Muscle of leg (tissue), 11 donors: ENCODE results near the gene PRSS53. TPM values are rescaled to one million over a fixed set of nuclear protein-coding genes. Genes with fewer than 3 reads are reported as not detected.

Source experiments
- DNase-seq: peaks from one replicate; pipeline ENCODE4 v3.0.0; 2013
- H3K27ac ChIP-seq: one replicate; pipeline ENCODE4 v1.5.1; 2013; ENCODE audit warnings: mild to moderate bottlenecking, low read length, control low read depth
- H3K27me3 ChIP-seq: one replicate; pipeline ENCODE4 v1.6.1; 2013; ENCODE audit warnings: low read length; ENCODE audit not compliant: control insufficient read depth, insufficient read depth
- H3K36me3 ChIP-seq: one replicate; pipeline ENCODE4 v1.6.1; 2013; ENCODE audit warnings: low read length; ENCODE audit not compliant: control insufficient read depth, insufficient read depth
- H3K4me1 ChIP-seq: one replicate; pipeline ENCODE4 v1.6.1; 2013; ENCODE audit warnings: low read length; ENCODE audit not compliant: control insufficient read depth, insufficient read depth
- H3K4me3 ChIP-seq: one replicate; pipeline ENCODE4 v1.5.1; 2013; ENCODE audit warnings: low read length, control low read depth
- H3K9me3 ChIP-seq: replicated peaks from 2 replicates; pipeline ENCODE4 v1.6.1; 2013; ENCODE audit warnings: low read depth, low read length; ENCODE audit not compliant: control insufficient read depth
- WGBS: methylation state at CpG from one replicate; pipeline ENCODE4 v1.1.5; 2013; ENCODE audit warnings: missing lambda C conversion rate; ENCODE audit not compliant: insufficient coverage; 5-methylcytosine and 5-hydroxymethylcytosine counted together
- polyA plus RNA-seq, 8 donors: library from polyadenylated mRNA; unstranded; fragments of 120-200 nt; gene quantifications; one replicate each; pipeline versions ENCODE4 v1.2.1 to v1.2.3, GENCODE V29; 2013; ENCODE audit warnings: inconsistent platforms in 1 of 8, low replicate concordance in 1 of 8; ENCODE audit not compliant: insufficient read length in 8 of 8, insufficient read depth in 1 of 8
- total RNA-seq: library from RNA; stranded (reverse); fragments of 120-200 nt; gene quantifications from one replicate; pipeline ENCODE4 v1.2.4, GENCODE V29; 2013

PRSS53 gene
- total and polyA plus RNA-seq, 9 donors = 1.8 to 11.5 (median 4.8) TPM

DNA sequence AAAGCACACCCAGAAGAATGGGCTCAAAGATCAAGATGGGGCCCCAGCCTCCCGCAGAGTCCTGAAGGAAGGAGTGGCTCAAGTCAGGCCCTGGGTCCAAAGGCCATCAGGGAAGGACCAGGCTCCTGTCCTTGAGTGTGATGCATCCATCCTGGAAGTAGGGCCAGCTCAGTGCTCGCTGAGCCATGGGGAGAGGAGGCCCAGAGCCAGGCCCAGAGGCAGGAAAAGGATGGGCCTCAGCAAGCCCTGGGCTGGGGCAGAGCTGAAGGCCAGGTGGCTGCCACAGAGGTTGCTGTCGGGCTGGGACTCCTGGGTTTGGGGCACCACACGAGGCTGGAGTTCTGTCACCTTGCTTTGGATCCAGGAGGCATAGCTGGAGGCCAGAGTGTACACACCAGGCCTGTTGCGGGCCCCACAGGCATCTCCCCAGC lies 43.1 kb upstream of the PRSS53 start:
- 74% methylated on average over 4 of the region's 5 CpGs for WGBS
- no peak for DNase-seq
- Histone ChIP-seq H3K9me3 (no peaks in the 10 kb centered on the region), H3K4me3 (no peak overlapping the region), H3K4me1 (peaks cover 16% of the 10 kb centered on the region), H3K27me3 (peaks cover 2% of the 10 kb centered on the region), H3K36me3 (peaks cover 61% of the 10 kb centered on the region), H3K27ac (no peak overlapping the region)

DNA sequence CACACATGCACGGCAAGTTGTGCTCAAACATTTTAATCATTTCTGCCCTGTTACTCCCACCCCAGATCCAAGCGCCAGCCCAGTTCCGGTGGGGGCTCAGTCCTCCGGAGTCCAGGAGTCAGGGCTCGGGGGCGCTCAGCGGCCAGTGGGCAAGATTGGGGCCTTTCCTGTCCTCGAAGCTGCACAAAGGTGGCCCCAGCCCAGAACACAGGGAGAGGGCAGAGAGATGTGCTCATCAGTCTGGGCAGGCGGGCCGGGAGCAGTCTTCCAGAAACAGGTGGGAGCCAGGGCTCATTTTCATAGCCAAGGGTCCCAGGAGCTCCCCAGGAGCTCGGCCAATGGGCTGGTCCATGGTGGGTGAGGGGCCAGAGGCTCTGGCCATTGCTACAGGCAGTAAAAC lies 42.7 kb upstream of the PRSS53 start:
- Histone ChIP-seq H3K27me3 (peaks cover 2% of the 10 kb centered on the region), H3K27ac (no peak overlapping the region), H3K4me3 (no peak overlapping the region), H3K36me3 (peaks cover 63% of the 10 kb centered on the region), H3K9me3 (no peaks in the 10 kb centered on the region), H3K4me1 (peaks cover 16% of the 10 kb centered on the region)
- 77% methylated on average over 9 of the region's 11 CpGs for WGBS
- DNase-seq = no peak

DNA sequence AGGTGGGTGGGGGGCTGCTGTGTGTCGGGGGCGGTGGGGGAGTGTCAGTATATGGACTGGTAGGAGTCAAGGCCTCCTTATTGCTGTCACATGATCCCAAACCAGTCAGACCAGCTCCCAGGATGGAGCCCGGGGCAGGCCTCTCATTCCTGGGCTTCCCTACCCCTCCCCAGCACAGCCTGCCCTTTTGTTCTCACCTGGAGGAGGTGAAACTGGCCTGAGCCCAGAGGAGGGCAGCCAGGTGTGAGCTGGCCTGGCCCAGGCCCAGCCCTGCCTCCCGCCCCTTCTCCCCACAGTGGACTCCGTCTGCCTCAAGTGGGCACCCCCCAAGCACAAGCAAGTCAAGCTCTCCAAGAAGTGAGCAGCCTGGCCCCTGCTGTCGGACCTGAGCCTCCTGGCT lies 42.2 kb upstream of the PRSS53 start:
- Histone ChIP-seq H3K27me3 (peaks cover 2% of the 10 kb centered on the region), H3K27ac (no peak overlapping the region), H3K9me3 (no peaks in the 10 kb centered on the region), H3K36me3 (peaks cover 68% of the 10 kb centered on the region), H3K4me3 (no peak overlapping the region), H3K4me1 (peaks cover 16% of the 10 kb centered on the region)
- peak; percentile 4 for DNase-seq
- 20% methylated on average over 1 of the region's 6 CpGs for WGBS

DNA sequence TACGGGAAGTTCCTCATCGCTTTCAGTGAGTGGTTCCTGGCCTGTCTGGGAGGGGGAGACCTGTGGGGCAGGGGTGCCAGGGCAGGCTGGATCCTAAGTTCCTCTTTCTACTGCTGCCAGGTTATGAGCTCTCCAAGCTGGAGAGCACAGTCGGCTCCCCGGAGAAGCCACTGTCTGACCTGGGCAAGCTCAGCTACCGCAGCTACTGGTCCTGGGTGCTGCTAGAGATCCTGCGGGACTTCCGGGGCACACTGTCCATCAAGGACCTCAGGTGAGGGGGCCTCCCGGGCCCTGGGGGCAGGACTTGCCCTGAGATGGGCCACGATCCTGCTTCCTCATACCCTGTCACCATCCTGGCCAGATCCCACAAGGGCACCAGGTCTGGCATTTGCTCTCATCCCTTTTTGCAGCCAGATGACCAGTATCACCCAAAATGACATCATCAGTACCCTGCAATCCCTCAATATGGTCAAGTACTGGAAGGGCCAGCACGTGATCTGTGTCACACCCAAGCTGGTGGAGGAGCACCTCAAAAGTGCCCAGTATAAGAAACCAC lies 41.7 kb upstream of the PRSS53 start:
- H3K4me1 ChIP-seq = peaks cover 14% of the 10 kb centered on the region
- H3K4me3 ChIP-seq = no peak overlapping the region
- WGBS = 85% methylated on average over 9 of the region's 10 CpGs

DNA sequence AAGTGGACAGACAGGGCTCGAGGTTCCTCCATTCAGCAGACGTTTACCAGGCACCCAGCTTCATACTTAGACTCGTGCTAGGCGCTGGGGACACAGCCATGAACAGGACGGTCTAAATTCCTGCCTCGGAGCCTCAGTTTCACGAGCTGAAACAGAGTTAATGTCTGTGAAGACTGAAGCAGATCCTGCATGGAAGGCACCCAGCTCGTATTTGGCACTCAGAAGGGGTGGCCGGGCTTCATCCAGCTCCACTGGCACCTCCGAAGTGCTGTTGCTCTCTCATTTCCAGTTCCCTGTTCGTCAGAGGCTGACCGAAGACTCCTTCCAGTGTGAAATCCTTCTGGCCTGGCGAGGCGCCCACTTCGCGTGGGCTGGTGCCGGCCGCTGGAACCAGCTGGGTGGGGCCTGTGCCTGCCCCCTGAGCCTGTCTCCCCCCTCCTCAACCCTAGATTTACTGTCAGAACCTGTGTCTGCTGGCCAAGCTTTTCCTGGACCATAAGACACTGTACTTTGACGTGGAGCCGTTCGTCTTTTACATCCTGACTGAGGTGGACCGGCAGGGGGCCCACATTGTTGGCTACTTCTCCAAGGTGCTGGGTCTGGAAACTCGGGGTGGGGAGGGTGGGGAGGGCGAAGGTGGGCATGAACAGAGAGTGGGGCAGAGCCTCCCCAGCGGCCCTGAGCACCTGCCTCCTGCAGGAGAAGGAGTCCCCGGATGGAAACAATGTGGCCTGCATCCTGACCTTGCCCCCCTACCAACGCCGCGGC lies 41.0 kb upstream of the PRSS53 start:
- H3K36me3 ChIP-seq = peaks cover 77% of the 10 kb centered on the region
- H3K9me3 ChIP-seq = no peaks in the 10 kb centered on the region
- DNase-seq = peak; percentile 54
- H3K27me3 ChIP-seq = peaks cover under 1% of the 10 kb centered on the region
- H3K4me3 ChIP-seq = no peak overlapping the region
- peaks cover 9% of the 10 kb centered on the region for H3K4me1 ChIP-seq
- WGBS = 60% methylated on average over 29 of the region's 29 CpGs
- H3K27ac ChIP-seq = peak overlapping the region; percentile 78

More for the DNA sequence above, 41.7 kb upstream of the PRSS53 start:
- Histone ChIP-seq H3K27me3 (peaks cover 2% of the 10 kb centered on the region), H3K36me3 (peaks cover 73% of the 10 kb centered on the region), H3K9me3 (no peaks in the 10 kb centered on the region), H3K27ac (no peak overlapping the region)
- peak; percentile 9 for DNase-seq

DNA sequence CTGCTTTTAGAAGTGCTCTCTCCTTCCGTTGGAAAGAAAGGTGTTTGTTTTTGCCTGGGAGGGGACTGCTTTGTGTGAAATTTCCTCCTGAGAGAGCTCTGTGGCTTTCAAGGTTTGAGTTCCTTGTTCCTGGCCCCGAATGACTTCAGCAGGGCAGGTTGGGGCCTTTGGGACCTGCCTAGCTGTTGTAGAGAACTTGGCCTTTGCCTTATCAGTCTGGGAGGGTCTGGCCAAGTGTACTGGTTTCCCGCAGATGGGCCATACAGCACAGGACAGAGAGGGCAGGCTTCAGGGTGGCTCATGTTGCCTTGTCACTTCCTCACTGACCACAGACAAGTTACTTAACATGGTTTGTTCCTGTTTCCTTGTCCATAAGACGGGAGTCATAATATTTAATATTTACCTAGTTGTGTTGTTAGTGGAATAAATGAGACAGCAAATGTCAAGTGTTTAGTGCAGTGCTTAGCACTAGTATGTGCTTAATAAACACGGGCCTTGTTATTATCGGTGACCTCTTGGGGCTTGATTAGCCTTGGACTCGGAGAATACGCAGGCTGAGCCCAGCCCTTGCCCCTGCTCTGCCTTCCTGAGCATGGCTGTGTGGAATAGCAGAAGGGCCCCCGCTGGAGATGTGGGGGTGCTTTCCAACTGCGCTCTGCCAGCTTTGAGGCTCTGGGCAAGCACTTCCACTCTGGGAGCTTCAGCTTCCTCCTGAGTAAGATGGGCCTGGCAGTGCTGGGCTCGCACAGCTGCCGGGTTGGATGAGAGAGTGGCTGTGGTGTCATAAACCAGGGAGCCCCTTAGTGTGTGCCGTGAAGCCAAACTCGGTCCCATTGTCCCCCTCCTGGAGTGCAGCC lies 40.2 kb upstream of the PRSS53 start:
- peak; percentile 58 for DNase-seq
- no peaks in the 10 kb centered on the region for H3K27me3 ChIP-seq
- peak overlapping the region; percentile 78 for H3K27ac ChIP-seq
- 70% methylated on average over 8 of the region's 14 CpGs for WGBS
- H3K36me3 ChIP-seq = peaks cover 83% of the 10 kb centered on the region
- H3K4me1 ChIP-seq = peaks cover 3% of the 10 kb centered on the region
- no peak overlapping the region for H3K4me3 ChIP-seq
- H3K9me3 ChIP-seq = no peaks in the 10 kb centered on the region

DNA sequence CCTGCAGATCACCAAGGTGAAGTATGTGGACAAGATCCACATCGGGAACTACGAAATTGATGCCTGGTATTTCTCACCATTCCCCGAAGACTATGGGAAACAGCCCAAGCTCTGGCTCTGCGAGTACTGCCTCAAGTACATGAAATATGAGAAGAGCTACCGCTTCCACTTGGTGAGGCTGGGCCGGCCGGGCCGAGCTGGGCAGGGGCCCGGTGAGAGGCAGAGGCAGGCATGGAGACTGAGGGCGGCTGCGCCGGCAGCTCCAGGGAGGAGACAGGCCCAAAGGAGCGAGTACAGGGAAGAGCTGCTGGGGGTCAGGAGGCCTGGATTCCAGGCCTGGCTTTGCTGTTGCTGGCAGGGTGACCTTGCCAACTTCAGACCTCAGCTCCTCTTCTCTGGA lies 38.4 kb upstream of the PRSS53 start:
- 79% methylated on average over 13 of the region's 13 CpGs for WGBS
- DNase-seq = no peak
- Histone ChIP-seq H3K9me3 (no peaks in the 10 kb centered on the region), H3K36me3 (peaks cover 87% of the 10 kb centered on the region), H3K27ac (no peak overlapping the region), H3K27me3 (no peaks in the 10 kb centered on the region), H3K4me3 (no peak overlapping the region), H3K4me1 (no peaks in the 10 kb centered on the region)

DNA sequence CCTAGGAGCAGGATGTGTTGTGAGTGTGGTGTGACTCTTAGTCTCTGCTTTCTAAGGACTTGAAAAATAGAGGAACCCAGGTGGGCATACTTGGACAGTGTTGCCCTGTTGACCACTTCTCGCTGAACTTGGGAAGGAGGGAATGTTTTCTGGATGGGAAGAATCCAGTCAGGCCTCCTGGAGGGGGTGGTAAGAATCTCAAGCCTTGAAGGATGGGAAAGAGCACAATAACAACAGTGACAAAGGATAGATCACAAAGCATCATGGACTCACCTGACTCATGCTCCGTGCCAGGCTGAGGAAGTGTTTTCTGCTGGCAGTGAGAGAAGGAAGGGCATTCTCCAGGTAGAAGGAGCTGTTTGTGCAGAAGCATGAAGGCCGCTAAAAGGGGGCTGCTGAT lies 37.1 kb upstream of the PRSS53 start:
- Histone ChIP-seq H3K27me3 (no peaks in the 10 kb centered on the region), H3K36me3 (peaks cover 85% of the 10 kb centered on the region), H3K9me3 (no peaks in the 10 kb centered on the region), H3K27ac (no peak overlapping the region), H3K4me1 (no peaks in the 10 kb centered on the region), H3K4me3 (no peak overlapping the region)
- WGBS = 48% methylated on average over 2 of the region's 3 CpGs
- DNase-seq = no peak

DNA sequence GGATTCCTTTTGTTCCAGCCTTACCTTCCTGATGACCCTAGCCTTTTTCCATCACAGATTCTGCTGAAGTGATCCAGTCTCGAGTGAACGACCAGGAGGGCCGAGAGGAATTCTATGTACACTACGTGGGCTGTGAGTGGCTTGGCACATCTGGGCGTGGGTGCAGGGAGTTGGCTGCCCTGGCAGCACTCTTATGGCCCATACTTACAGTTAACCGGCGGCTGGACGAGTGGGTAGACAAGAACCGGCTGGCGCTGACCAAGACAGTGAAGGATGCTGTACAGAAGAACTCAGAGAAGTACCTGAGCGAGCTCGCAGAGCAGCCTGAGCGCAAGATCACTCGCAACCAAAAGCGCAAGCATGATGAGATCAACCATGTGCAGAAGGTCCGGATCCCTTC lies 31.4 kb upstream of the PRSS53 start:
- Histone ChIP-seq H3K36me3 (peaks cover 53% of the 10 kb centered on the region), H3K9me3 (no peaks in the 10 kb centered on the region), H3K4me3 (no peak overlapping the region), H3K27ac (no peak overlapping the region), H3K27me3 (no peaks in the 10 kb centered on the region), H3K4me1 (peaks cover 15% of the 10 kb centered on the region)
- WGBS = 97% methylated on average over 12 of the region's 16 CpGs
- no peak for DNase-seq
